ENCODE results near the gene ANO2. TPM values are rescaled to one million over a fixed set of nuclear protein-coding genes. Genes with fewer than 3 reads are reported as not detected.

Gene ANO2
- not detected for total RNA-seq

GRCh38 chr12:5945071-5946008, at the start of gene ANO2:
Gene ANO2 (minus strand): TSS chr12:5945259. CDS start chr12:5945217, 42 bp downstream.
- CTCF ChIA-PET = no interaction called here
- ATAC-seq = no peak

DNA sequence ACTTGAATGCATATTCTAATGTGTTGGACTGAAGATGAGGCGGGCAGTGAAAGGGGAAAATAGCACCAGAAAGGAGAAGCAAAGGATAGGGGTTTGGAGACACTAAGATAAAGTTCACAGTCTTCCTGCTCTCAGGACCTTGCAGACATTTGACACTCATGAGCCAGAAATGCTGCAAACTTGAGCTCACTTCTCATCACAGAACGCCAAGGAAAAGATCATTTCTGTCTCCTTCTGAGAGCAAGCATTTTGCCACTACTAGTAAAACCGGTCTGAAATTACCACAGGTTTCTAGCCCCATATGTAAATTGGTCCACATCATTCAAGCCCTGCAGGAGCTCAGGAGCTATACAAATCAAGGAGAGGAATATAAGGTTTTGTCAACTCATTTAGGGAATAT, 44.6 kb upstream of the ANO2 start:
- Mint-ChIP-seq H3K4me3 (no peak overlapping the region), H3K27ac (no peak overlapping the region), H3K9me3 (ENCODE audit: low read depth) (no peaks in the 10 kb centered on the region), H3K27me3 (peaks cover 4% of the 10 kb centered on the region), H3K36me3 (no peaks in the 10 kb centered on the region), H3K4me1 (peaks cover 2% of the 10 kb centered on the region)
- ATAC-seq (no peak), DNase-seq (no peak)
- CTCF ChIA-PET = interaction anchor here (0.8 to 8.0 kb wide), 11 partner anchors 8 to 343 kb away, joined by 3 to 111 read pairs (median 9); no protein-coding TSS in a partner anchor

More at GRCh38 chr12:5945071-5946008, at the start of gene ANO2:
- peaks cover 78% of the 10 kb centered on the region for H3K27me3 Mint-ChIP-seq
- no peak for DNase-seq
- no peaks in the 10 kb centered on the region for H3K9me3 Mint-ChIP-seq (ENCODE audit: low read depth)
- H3K36me3 Mint-ChIP-seq = no peaks in the 10 kb centered on the region
- no peak within 1 kb of the TSS for H3K27ac Mint-ChIP-seq
- no peak within 1 kb of the TSS for H3K4me3 Mint-ChIP-seq
- peaks cover 2% of the 10 kb centered on the region for H3K4me1 Mint-ChIP-seq

DNA sequence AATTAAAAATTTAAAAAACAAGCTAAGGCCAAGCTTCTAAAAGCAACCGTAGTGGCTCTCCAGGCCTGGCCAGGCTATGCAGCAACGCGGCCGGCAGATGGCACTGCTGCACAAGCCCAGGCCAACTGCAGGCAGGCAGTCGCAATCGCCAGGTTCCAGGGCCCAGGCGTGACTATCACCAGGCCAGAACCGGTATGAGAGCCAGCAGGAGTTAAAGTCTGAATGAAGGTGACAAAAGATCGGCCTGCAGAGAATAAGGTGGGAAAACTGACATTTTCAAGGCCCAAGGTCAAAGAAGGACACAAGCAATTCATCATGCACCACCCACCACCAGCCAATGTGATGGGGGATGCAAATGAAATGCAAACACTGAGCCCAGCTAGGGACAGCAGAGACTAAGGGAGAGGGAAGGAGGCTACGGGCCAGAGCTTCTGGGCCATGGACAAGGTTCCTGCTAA, 43.6 kb upstream of the ANO2 start:
- no peak overlapping the region for H3K4me3 Mint-ChIP-seq
- peaks cover 2% of the 10 kb centered on the region for H3K4me1 Mint-ChIP-seq
- H3K27ac Mint-ChIP-seq = no peak overlapping the region
- peaks cover 4% of the 10 kb centered on the region for H3K27me3 Mint-ChIP-seq
- H3K36me3 Mint-ChIP-seq = no peaks in the 10 kb centered on the region
- DNase-seq = peak; percentile 80
- peak; percentile 96 for ATAC-seq
- H3K9me3 Mint-ChIP-seq (ENCODE audit: low read depth) = no peaks in the 10 kb centered on the region
- CTCF ChIA-PET = interaction anchor here (0.6 to 8.0 kb wide), 32 partner anchors 8 to 344 kb away, joined by 3 to 111 read pairs (median 4); partner anchors contain the start of gene CD9

DNA sequence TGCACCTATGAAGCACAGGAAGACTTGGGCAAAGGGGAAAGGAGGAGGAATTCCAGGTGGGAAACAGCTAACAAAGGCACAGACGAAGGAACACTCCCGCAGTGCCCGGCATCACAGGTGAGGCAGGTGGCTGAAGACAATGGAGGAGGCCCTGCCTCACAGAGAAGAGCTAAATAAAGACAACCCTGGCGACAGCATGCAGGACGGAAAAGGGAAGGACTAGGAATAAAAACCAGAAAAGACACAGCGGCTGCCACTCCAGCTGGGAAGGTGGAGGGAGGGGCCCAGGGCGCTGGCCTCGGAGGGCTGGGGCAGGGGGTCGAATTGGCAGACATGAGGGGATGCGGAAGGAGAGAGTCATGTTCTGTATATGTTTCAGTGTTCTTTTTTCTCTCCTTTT, 43.0 kb upstream of the ANO2 start:
- DNase-seq = no peak
- H3K9me3 Mint-ChIP-seq (ENCODE audit: low read depth) = no peaks in the 10 kb centered on the region
- no peak for ATAC-seq
- H3K27me3 Mint-ChIP-seq = peaks cover 4% of the 10 kb centered on the region
- CTCF ChIA-PET = interaction anchor here (0.6 to 8.0 kb wide), 30 partner anchors 9 to 296 kb away, joined by 3 to 111 read pairs (median 4); partner anchors contain the start of gene CD9
- H3K4me3 Mint-ChIP-seq = no peak overlapping the region
- H3K36me3 Mint-ChIP-seq = no peaks in the 10 kb centered on the region
- H3K27ac Mint-ChIP-seq = no peak overlapping the region
- H3K4me1 Mint-ChIP-seq = peaks cover 2% of the 10 kb centered on the region

GRCh38 chr12:5987573-5987972, 42.5 kb upstream of the ANO2 start:
- CTCF ChIA-PET = interaction anchor here (0.9 to 8.0 kb wide), 12 partner anchors 10 to 292 kb away, joined by 3 to 111 read pairs (median 6); no protein-coding TSS in a partner anchor
- no peak overlapping the region for H3K27ac Mint-ChIP-seq
- H3K36me3 Mint-ChIP-seq = no peaks in the 10 kb centered on the region
- no peak for ATAC-seq
- H3K4me1 Mint-ChIP-seq = peaks cover 2% of the 10 kb centered on the region
- H3K4me3 Mint-ChIP-seq = no peak overlapping the region
- peaks cover 4% of the 10 kb centered on the region for H3K27me3 Mint-ChIP-seq
- DNase-seq = no peak
- no peaks in the 10 kb centered on the region for H3K9me3 Mint-ChIP-seq (ENCODE audit: low read depth)

DNA sequence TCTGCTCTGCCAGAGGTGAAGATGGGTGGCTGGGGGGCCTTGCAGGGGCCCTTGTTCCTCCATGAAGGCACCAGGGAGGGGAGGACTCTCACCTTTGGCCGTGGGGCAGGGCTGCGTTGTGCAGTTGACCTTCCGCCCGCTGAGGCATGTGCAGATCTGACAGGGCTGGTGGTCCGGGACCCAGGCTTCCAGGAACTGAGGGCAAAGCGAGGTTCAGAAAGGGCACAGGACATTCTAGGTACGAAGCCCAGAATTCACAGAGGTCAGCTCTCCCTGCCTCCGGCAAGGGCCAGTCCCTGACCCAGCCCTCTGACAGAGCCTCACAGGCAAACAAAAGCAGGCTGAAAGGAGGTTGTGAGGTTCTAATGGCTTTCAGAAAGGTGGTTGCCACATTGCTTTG, 40.4 kb upstream of the ANO2 start:
- no peak for ATAC-seq
- H3K4me1 Mint-ChIP-seq = peaks cover 2% of the 10 kb centered on the region
- no peak overlapping the region for H3K27ac Mint-ChIP-seq
- CTCF ChIA-PET = no interaction called here
- no peaks in the 10 kb centered on the region for H3K36me3 Mint-ChIP-seq
- H3K4me3 Mint-ChIP-seq = no peak overlapping the region
- no peaks in the 10 kb centered on the region for H3K9me3 Mint-ChIP-seq (ENCODE audit: low read depth)
- H3K27me3 Mint-ChIP-seq = peaks cover 7% of the 10 kb centered on the region
- DNase-seq = no peak

DNA sequence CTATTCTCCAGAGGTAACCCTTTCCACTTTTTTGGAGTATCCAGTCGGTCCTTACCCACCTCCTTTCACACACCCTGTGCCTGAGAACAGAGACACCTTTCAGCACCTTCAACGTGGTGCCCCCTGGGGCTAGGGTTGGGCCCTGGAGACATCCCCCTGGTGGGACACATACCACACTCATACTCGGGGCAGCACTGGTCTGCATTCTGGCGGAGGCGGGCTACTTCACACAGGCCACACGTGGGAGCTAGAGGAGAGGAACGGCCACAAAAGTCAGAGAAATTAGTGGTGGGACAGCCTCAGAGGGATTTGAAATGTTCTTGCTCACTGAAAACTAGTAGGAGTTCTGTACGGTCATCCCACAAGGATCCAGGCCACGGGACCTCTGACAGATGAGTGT, 39.8 kb upstream of the ANO2 start:
- Mint-ChIP-seq H3K27me3 (peaks cover 7% of the 10 kb centered on the region), H3K4me1 (peaks cover 2% of the 10 kb centered on the region), H3K9me3 (ENCODE audit: low read depth) (no peaks in the 10 kb centered on the region), H3K36me3 (no peaks in the 10 kb centered on the region), H3K4me3 (no peak overlapping the region), H3K27ac (no peak overlapping the region)
- no peak for ATAC-seq
- CTCF ChIA-PET = no interaction called here
- DNase-seq = no peak

- Mint-ChIP-seq H3K27ac (no peak overlapping the region), H3K4me1 (no peaks in the 10 kb centered on the region), H3K36me3 (no peaks in the 10 kb centered on the region), H3K27me3 (peaks cover 2% of the 10 kb centered on the region), H3K9me3 (ENCODE audit: low read depth) (no peaks in the 10 kb centered on the region), H3K4me3 (no peak overlapping the region)
- DNase-seq (no peak), ATAC-seq (no peak)
- CTCF ChIA-PET = interaction anchor here (1.5 kb wide), 1 partner anchor 56 kb away, joined by 4 read pairs; no protein-coding TSS in a partner anchor
Measured at GRCh38 chr12:5982106-5982505, 37.0 kb upstream of the ANO2 start.

GRCh38 chr12:5977556-5977955, 32.5 kb upstream of the ANO2 start:
- no peak overlapping the region for H3K4me3 Mint-ChIP-seq
- H3K27ac Mint-ChIP-seq = no peak overlapping the region
- CTCF ChIA-PET = interaction anchor here (0.9 to 4.2 kb wide), 2 partner anchors 12 to 30 kb away, joined by 3 to 23 read pairs; no protein-coding TSS in a partner anchor
- DNase-seq = no peak
- no peak for ATAC-seq
- H3K4me1 Mint-ChIP-seq = no peaks in the 10 kb centered on the region
- peaks cover 11% of the 10 kb centered on the region for H3K27me3 Mint-ChIP-seq
- H3K9me3 Mint-ChIP-seq (ENCODE audit: low read depth) = no peaks in the 10 kb centered on the region
- no peaks in the 10 kb centered on the region for H3K36me3 Mint-ChIP-seq

GRCh38 chr12:5976711-5977110, 31.7 kb upstream of the ANO2 start:
- CTCF ChIA-PET = interaction anchor here (0.9 to 4.2 kb wide), 2 partner anchors 12 to 31 kb away, joined by 3 to 23 read pairs; no protein-coding TSS in a partner anchor
- Mint-ChIP-seq H3K36me3 (no peaks in the 10 kb centered on the region), H3K4me1 (no peaks in the 10 kb centered on the region), H3K9me3 (ENCODE audit: low read depth) (no peaks in the 10 kb centered on the region), H3K27me3 (peaks cover 15% of the 10 kb centered on the region), H3K27ac (no peak overlapping the region), H3K4me3 (no peak overlapping the region)
- ATAC-seq = no peak
- no peak for DNase-seq

GRCh38 chr12:5976196-5976595, 31.1 kb upstream of the ANO2 start:
- Mint-ChIP-seq H3K4me1 (no peaks in the 10 kb centered on the region), H3K27ac (no peak overlapping the region), H3K36me3 (no peaks in the 10 kb centered on the region), H3K9me3 (ENCODE audit: low read depth) (no peaks in the 10 kb centered on the region), H3K27me3 (peaks cover 15% of the 10 kb centered on the region), H3K4me3 (no peak overlapping the region)
- no peak for DNase-seq
- CTCF ChIA-PET = no interaction called here
- no peak for ATAC-seq

DNA sequence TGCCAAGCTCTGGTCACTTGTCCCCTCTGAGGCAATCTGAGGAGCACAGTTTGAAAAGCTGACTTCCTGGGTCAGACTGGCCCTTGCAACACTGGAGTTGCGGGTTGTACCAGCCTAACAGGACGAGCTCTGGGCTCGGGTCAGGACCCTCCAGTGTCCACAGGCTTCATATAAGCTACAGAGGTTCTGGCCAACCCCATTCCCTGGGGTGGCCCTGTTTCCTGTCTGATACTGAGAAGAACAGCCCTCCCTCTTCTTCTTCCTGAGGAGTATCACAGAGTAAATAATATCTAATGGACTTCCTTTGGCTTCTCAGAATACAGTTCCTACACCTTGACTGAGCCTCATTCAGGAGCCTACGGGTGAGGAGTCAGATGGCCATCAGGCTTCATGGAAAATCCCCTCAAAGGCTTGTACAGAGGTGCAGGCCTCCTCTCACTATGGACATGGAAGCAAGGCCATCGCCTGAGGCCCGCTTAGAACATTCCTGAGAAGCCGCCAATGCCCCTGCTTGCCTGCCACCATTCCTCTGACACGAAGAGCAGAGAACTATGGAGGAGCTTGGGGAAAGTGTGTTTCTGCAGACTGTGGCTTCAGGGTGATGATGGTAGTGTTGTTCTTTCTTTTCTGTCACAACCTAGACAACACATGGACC, 28.5 kb upstream of the ANO2 start:
- Mint-ChIP-seq H3K4me1 (no peaks in the 10 kb centered on the region), H3K4me3 (no peak overlapping the region), H3K36me3 (no peaks in the 10 kb centered on the region), H3K9me3 (ENCODE audit: low read depth) (no peaks in the 10 kb centered on the region), H3K27me3 (peaks cover 15% of the 10 kb centered on the region), H3K27ac (no peak overlapping the region)
- ATAC-seq = no peak
- no peak for DNase-seq
- CTCF ChIA-PET = interaction anchor here (1.0 to 1.9 kb wide), 2 partner anchors 15 to 64 kb away, joined by 3 to 6 read pairs; no protein-coding TSS in a partner anchor

DNA sequence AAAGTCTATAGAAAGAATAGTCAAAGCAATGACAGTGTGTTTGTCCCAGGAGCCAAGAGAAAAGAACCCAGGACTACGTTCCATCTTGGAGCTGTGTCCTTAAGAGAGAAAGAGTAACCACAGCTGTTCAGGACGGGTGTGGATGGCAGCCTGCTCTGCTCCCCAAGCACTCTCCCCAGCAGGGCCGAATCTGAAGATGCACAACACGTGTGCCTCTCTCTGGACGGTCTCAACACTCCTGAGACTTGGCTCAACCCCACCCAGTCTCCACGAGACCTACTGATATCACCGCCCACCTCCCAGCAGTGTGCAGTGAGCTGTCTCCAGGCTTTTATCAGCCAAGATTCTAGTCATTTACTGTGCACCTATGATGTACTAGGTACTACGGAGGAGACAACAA, 27.3 kb upstream of the ANO2 start:
- ATAC-seq = no peak
- Mint-ChIP-seq H3K9me3 (ENCODE audit: low read depth) (no peaks in the 10 kb centered on the region), H3K27ac (no peak overlapping the region), H3K4me1 (no peaks in the 10 kb centered on the region), H3K4me3 (no peak overlapping the region), H3K36me3 (no peaks in the 10 kb centered on the region), H3K27me3 (peaks cover 15% of the 10 kb centered on the region)
- CTCF ChIA-PET = interaction anchor here (1.9 kb wide), 1 partner anchor 16 kb away, joined by 6 read pairs; no protein-coding TSS in a partner anchor
- no peak for DNase-seq

All from activated CD8-positive, alpha-beta memory T cell treated with anti-CD3 and anti-CD28 coated beads, Interleukin-2, amount 10 ng/mL, durations not matched to agents 7 days and 5 days (primary cell).